Tibial nerve (tissue), 4 donors: ENCODE measurements around the gene HOXC10.

Experiments used
- EP300 ChIP-seq, 2 donors: sonication (generic); formaldehyde crosslinking; IDR thresholded peaks; one replicate each; pipeline ENCODE4 v1.6.1; 2017; ENCODE audit warnings: antibody characterized with exemption in 2 of 2, mild to moderate bottlenecking in 1 of 2
- POLR2A ChIP-seq, 2 donors: fragments of 450-650 bp; IDR thresholded peaks; one replicate each; pipeline ENCODE4 v1.6.1; 2017; ENCODE audit warnings: antibody characterized with exemption in 2 of 2, mild to moderate bottlenecking in 2 of 2, moderate library complexity in 2 of 2
- TF ChIP-seq, protein P1 (sequence below), 5 experiments: fragments of 200-600 bp in 3 of 5; fragments of 450-650 bp in 2 of 5; sonication (generic) in 3 of 5; IDR thresholded peaks; one replicate each; pipeline ENCODE4 v1.5.1; 2016 to 2019; ENCODE audit warnings: antibody characterized with exemption in 5 of 5, mild to moderate bottlenecking in 3 of 5, moderate library complexity in 2 of 5

- no peak for TF ChIP-seq EP300 (IDR thresholded peaks at IDR 0.05)
- TF ChIP-seq, protein P1, sequence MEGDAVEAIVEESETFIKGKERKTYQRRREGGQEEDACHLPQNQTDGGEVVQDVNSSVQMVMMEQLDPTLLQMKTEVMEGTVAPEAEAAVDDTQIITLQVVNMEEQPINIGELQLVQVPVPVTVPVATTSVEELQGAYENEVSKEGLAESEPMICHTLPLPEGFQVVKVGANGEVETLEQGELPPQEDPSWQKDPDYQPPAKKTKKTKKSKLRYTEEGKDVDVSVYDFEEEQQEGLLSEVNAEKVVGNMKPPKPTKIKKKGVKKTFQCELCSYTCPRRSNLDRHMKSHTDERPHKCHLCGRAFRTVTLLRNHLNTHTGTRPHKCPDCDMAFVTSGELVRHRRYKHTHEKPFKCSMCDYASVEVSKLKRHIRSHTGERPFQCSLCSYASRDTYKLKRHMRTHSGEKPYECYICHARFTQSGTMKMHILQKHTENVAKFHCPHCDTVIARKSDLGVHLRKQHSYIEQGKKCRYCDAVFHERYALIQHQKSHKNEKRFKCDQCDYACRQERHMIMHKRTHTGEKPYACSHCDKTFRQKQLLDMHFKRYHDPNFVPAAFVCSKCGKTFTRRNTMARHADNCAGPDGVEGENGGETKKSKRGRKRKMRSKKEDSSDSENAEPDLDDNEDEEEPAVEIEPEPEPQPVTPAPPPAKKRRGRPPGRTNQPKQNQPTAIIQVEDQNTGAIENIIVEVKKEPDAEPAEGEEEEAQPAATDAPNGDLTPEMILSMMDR (IDR thresholded peaks at IDR 0.05) = no peak
- TF ChIP-seq POLR2A (IDR thresholded peaks at IDR 0.05) = no peak
Observed at GRCh38 chr12:54005531-54005852, 20.5 kb downstream of the HOXC10 start.
